ENCODE results near the gene SPAG16. TPM values are rescaled to one million over a fixed set of nuclear protein-coding genes. Genes with fewer than 3 reads are reported as not detected.

SPAG16 gene
- total and polyA plus RNA-seq, 2 experiments from 2014 or later: 28.9 to 30.7 TPM

- no peaks in the 10 kb centered on the region for H4K20me1 ChIP-seq (ENCODE audit: insufficient read depth)
- H3K79me2 ChIP-seq (ENCODE audit: insufficient read depth): no peaks in the 10 kb centered on the region
- H3K27ac ChIP-seq: no peak overlapping the region
- TF ChIP-seq EZH2 (IDR thresholded peaks at IDR 0.05; ENCODE audit: insufficient read depth, poor library complexity, severe bottlenecking): no peak
- no peak for TF ChIP-seq EZH2phosphoT487 (IDR thresholded peaks at IDR 0.05; ENCODE audit: insufficient read depth, low read depth)
- H3F3A ChIP-seq (ENCODE audit: insufficient read depth): no peaks in the 10 kb centered on the region
- H3K4me1 ChIP-seq (ENCODE audit: insufficient read depth): peaks cover 12% of the 10 kb centered on the region; the same call in 1 of the 2 replicates
- H3K9me2 ChIP-seq (ENCODE audit: insufficient read depth): no peaks in the 10 kb centered on the region
- in situ Hi-C loops (cut with MboI): no loop called here
- H2AFZ ChIP-seq: peak overlapping the region; percentile 58
- H3K9ac ChIP-seq: no peak overlapping the region
- H3K27me3 ChIP-seq (replicated peaks; ENCODE audit: insufficient read depth): no peaks in the 10 kb centered on the region
- no peak overlapping the region for H3K4me2 ChIP-seq (ENCODE audit: unreplicated experiment)
- H3K9me3 ChIP-seq (ENCODE audit: low read depth): no peaks in the 10 kb centered on the region
- WGBS, 2 experiments (ENCODE audit: low coverage in 1 of 2, low lambda C conversion rate in 2 of 2, missing lambda C conversion rate in 2 of 2): 12 to 13% methylated on average over 3 of the region's 3 CpGs
- peak; percentile 5 for DNase-seq
- no peak overlapping the region for H3K4me3 ChIP-seq
- H3K36me3 ChIP-seq (ENCODE audit: low read depth): no peaks in the 10 kb centered on the region
These were observed 919.0 kb downstream of the SPAG16 start for GRCh38 chr2:214203214-214203613.

- in situ Hi-C loops (cut with MboI): no loop called here
- peak; percentile 75 for DNase-seq
- no peak overlapping the region for H3K27ac ChIP-seq
- H3K4me3 ChIP-seq: no peak overlapping the region
- H4K20me1 ChIP-seq (ENCODE audit: insufficient read depth): no peaks in the 10 kb centered on the region
- H3K27me3 ChIP-seq (replicated peaks; ENCODE audit: insufficient read depth): no peaks in the 10 kb centered on the region
- H3K36me3 ChIP-seq (ENCODE audit: low read depth): no peaks in the 10 kb centered on the region
- WGBS, 2 experiments (ENCODE audit: low coverage in 1 of 2, low lambda C conversion rate in 2 of 2, missing lambda C conversion rate in 2 of 2): 58 to 72% methylated on average over 5 of the region's 5 CpGs
- H3K4me1 ChIP-seq (ENCODE audit: insufficient read depth): peaks cover 12% of the 10 kb centered on the region; the same call in 1 of the 2 replicates
- no peak overlapping the region for H3K9ac ChIP-seq
- no peaks in the 10 kb centered on the region for H3F3A ChIP-seq (ENCODE audit: insufficient read depth)
- H3K9me2 ChIP-seq (ENCODE audit: insufficient read depth): no peaks in the 10 kb centered on the region
- peak overlapping the region; percentile 58; the same call in 1 of the 2 replicates for H2AFZ ChIP-seq
- H3K79me2 ChIP-seq (ENCODE audit: insufficient read depth): no peaks in the 10 kb centered on the region
- no peaks in the 10 kb centered on the region for H3K9me3 ChIP-seq (ENCODE audit: low read depth)
- H3K4me2 ChIP-seq (ENCODE audit: unreplicated experiment): no peak overlapping the region
- TF ChIP-seq EZH2 (IDR thresholded peaks at IDR 0.05; ENCODE audit: insufficient read depth, poor library complexity, severe bottlenecking) (no peak), EZH2phosphoT487 (IDR thresholded peaks at IDR 0.05; ENCODE audit: insufficient read depth, low read depth) (no peak)
These were observed 919.6 kb downstream of the SPAG16 start for GRCh38 chr2:214203744-214204289.

- no peak overlapping the region for H3K4me3 ChIP-seq
- H3K4me1 ChIP-seq (ENCODE audit: insufficient read depth): no peaks in the 10 kb centered on the region
- TF ChIP-seq EZH2 (IDR thresholded peaks at IDR 0.05; ENCODE audit: insufficient read depth, poor library complexity, severe bottlenecking) (no peak), EZH2phosphoT487 (IDR thresholded peaks at IDR 0.05; ENCODE audit: insufficient read depth, low read depth) (no peak)
- H4K20me1 ChIP-seq (ENCODE audit: insufficient read depth): no peaks in the 10 kb centered on the region
- 92 to 100% methylated on average over 1 of the region's 1 CpG for WGBS, 2 experiments (ENCODE audit: low coverage in 1 of 2, low lambda C conversion rate in 2 of 2, missing lambda C conversion rate in 2 of 2)
- H3K9me2 ChIP-seq (ENCODE audit: insufficient read depth): no peaks in the 10 kb centered on the region
- no peaks in the 10 kb centered on the region for H3K27me3 ChIP-seq (replicated peaks; ENCODE audit: insufficient read depth)
- no peak overlapping the region for H2AFZ ChIP-seq
- H3K79me2 ChIP-seq (ENCODE audit: insufficient read depth): no peaks in the 10 kb centered on the region
- H3K9me3 ChIP-seq (ENCODE audit: low read depth): no peaks in the 10 kb centered on the region
- no peak overlapping the region for H3K27ac ChIP-seq
- H3K4me2 ChIP-seq (ENCODE audit: unreplicated experiment): no peak overlapping the region
- in situ Hi-C loops (cut with MboI): no loop called here
- H3K9ac ChIP-seq: no peak overlapping the region
- no peaks in the 10 kb centered on the region for H3K36me3 ChIP-seq (ENCODE audit: low read depth)
- H3F3A ChIP-seq (ENCODE audit: insufficient read depth): no peaks in the 10 kb centered on the region
- no peak for DNase-seq
These were observed 930.8 kb downstream of the SPAG16 start for GRCh38 chr2:214215107-214215506.

- Histone ChIP-seq H3K4me3 (no peak overlapping the region), H3K79me2 (ENCODE audit: insufficient read depth) (no peaks in the 10 kb centered on the region), H3K27ac (no peak overlapping the region), H3K4me1 (ENCODE audit: insufficient read depth) (no peaks in the 10 kb centered on the region), H3F3A (ENCODE audit: insufficient read depth) (no peaks in the 10 kb centered on the region), H3K36me3 (ENCODE audit: low read depth) (no peaks in the 10 kb centered on the region), H3K9me3 (ENCODE audit: low read depth) (no peaks in the 10 kb centered on the region), H4K20me1 (ENCODE audit: insufficient read depth) (no peaks in the 10 kb centered on the region), H3K27me3 (replicated peaks; ENCODE audit: insufficient read depth) (no peaks in the 10 kb centered on the region), H3K9me2 (ENCODE audit: insufficient read depth) (no peaks in the 10 kb centered on the region), H2AFZ (0 out of 2 replicates have a peak overlapping the region, but pooled peaks have one; percentile 31), H3K9ac (no peak overlapping the region), H3K4me2 (ENCODE audit: unreplicated experiment) (no peak overlapping the region)
- no peak for DNase-seq
- 11 to 12% methylated on average over 2 of the region's 2 CpGs for WGBS, 2 experiments (ENCODE audit: low coverage in 1 of 2, low lambda C conversion rate in 2 of 2, missing lambda C conversion rate in 2 of 2)
- in situ Hi-C loops (cut with MboI): no loop called here
- no peak for TF ChIP-seq EZH2phosphoT487 (IDR thresholded peaks at IDR 0.05; ENCODE audit: insufficient read depth, low read depth)
- no peak for TF ChIP-seq EZH2 (IDR thresholded peaks at IDR 0.05; ENCODE audit: insufficient read depth, poor library complexity, severe bottlenecking)
These were observed 932.9 kb downstream of the SPAG16 start for GRCh38 chr2:214217136-214217535.

Measured in GM23248 (cell line).